SIG-M5 treated with dmso at 0.1 percent for 504 hours (cell line): ENCODE results near the gene CCKAR.

ENCODE experiments used
- DNase-seq: peaks from one replicate; lab custom pipeline; 2025; ENCODE audit not compliant: unreplicated experiment; lab: John Stamatoyannopoulos, UW

CCKAR gene

GRCh38 chr4:26459756-26460530 is 30.3 kb downstream of the CCKAR start:
- DNase-seq, result no peak

DNA sequence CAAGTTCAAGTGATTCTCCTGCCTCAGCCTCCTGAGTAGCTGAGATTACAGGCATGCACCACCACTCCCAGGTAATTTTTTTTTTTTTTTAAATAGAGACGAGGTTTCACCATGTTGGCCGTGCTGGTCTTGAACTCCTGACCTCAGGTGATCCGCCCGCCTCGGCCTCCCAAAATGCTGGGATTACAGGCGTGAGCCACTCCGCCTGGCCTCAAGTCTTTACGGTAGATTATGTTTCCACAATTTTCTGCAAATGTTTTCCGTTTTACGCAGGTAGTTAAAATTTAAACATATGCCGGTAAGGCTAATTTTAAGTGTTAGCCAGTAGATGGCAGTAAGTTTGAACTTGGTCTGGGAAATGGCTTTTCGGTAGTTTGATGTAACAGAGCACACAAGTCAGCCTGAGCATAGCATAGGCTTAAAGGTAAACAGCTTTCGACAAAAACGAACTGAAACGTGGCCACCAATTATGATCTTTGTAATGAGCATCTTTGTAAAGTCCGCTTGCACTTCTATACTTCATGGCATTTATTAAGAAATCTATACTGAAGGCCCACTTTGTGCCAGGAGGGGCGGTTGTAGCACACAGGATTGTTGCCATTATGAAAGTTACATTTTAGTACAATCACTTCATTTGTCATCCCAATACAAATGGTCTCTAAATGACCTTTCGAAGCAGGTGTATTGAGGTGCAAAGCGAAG is 31.1 kb downstream of the CCKAR start:
- peak; percentile 48 for DNase-seq

- no peak for DNase-seq
Measured at GRCh38 chr4:26458157-26458561, 32.1 kb downstream of the CCKAR start.

DNA sequence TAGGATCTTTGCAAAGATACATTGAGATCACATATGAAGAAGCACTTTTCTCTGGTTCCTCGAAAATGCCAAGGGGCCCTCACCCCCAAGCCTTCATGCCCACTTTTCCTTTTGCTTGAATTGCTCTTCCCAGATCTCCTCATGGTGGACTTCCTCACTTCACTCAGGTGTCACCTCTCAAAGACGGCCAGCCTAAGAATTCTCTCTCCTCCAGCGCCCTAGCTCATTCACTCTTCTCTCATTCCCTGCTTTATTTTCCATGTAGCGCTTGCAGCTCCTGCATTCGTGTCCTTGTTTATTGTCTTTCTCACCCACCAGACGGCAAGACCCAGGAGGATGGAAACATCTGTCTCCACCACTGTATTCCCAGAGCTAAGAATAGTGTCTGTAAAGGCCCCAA is 32.9 kb downstream of the CCKAR start:
- DNase-seq, result no peak

DNA sequence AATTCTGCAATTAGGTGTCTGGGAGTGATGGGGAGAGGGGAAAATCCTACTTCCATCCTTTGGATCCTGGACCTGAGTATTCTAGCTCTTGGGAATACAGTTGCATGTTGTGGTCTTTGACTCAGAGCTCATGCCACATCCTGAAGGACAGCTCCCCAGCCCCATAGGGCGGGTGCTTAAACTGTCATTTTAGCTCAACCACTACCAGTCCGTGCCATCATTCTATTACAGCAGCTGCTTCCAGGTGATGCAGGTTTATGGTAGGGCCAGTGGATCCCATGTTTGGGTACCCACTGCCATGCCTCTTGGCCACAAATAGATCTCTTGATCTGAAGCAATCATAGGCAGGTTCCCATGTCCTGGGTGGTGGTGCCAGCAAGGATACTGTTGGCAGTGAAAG is 34.7 kb downstream of the CCKAR start:
- DNase-seq, result no peak

- DNase-seq, result no peak
Measured at GRCh38 chr4:26454961-26455360, 35.3 kb downstream of the CCKAR start.

- no peak for DNase-seq
Measured at GRCh38 chr4:26452565-26453531, 37.4 kb downstream of the CCKAR start.

GRCh38 chr4:26451597-26451996 is 38.7 kb downstream of the CCKAR start:
- no peak for DNase-seq

GRCh38 chr4:26450418-26450817 is 39.9 kb downstream of the CCKAR start:
- DNase-seq, result no peak

GRCh38 chr4:26447378-26447777 is 42.9 kb downstream of the CCKAR start:
- no peak for DNase-seq

- no peak for DNase-seq
Measured at GRCh38 chr4:26441771-26442170, 48.5 kb downstream of the CCKAR start.

DNA sequence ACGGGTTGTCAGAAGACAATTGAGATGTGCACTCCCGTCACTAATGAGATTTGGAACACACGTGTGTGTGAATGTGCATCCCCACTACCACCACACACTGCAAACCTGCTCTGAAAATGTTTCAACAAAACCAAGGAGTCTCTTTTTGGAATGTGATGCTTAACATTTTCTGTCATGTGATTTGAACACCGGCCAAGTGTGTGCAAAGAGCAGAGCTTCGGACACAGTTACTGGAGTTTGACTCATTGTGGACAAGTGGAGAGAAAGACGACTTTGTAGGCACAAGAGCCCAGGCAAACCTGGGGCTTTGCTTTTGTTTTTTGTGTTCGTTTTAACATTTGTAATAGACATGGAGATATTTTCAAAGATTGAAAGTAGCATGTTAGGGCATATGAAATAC is 49.2 kb downstream of the CCKAR start:
- no peak for DNase-seq

GRCh38 chr4:26434030-26434639 is 56.1 kb downstream of the CCKAR start:
- DNase-seq, result no peak

DNA sequence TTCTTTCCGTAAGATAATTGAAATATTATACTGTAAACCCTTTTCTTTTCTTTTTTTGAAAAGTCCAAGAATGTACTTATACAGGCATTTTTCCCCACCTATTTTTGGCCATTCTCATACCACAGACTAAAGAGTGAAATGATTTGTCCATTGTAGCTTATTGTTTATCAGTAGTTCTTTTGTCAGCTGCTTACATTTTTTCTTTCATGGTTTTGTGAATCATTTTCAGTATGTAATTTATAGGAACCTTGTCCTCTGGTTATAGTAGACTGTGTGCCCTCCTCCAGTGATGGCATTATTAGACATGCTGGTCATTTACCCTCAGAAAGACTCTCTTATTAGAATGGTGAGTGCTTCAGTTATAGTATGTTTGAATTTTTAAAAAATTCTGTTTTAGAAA is 56.7 kb downstream of the CCKAR start:
- DNase-seq, result no peak

DNA sequence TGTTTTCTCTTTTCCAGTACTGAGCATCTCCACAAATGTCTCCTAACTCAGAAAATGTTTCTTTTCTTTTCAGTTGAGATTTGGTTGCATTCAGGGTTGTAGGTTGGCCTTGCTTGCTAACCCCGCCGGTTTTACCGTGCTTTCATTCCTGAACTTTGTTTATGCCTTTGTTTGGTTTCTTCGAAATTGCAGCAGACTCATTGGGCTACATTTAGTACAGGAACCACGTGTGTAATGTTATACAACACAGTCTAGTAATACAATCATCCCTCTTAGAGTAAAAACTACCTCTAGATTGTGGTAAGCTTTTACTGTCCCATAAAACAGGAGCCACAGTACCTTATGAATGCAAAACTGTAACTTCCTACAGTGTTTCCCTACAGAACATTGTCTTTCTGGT is 57.9 kb downstream of the CCKAR start:
- DNase-seq, result no peak

GRCh38 chr4:26431461-26432180 is 58.7 kb downstream of the CCKAR start:
- DNase-seq, result no peak
